GM23338 (cell line): ENCODE results near the gene ENOX1.

Experiments used
- EZH2 ChIP-seq: fragments of 200-600 bp; sonication (generic); IDR thresholded peaks from one replicate; pipeline ENCODE4 v1.8.0; 2017; ENCODE audit warnings: antibody characterized with exemption, mild to moderate bottlenecking, low read depth; ENCODE audit not compliant: unreplicated experiment
- TF ChIP-seq, protein P1 (sequence below), 2 experiments: fragments of 200-600 bp in 1 of 2; sonication (generic) in 1 of 2; conservative IDR thresholded peaks; 2 replicates each; pipeline versions ENCODE4 v1.5.1 to v1.6.1; 2016 to 2017; ENCODE audit warnings: antibody characterized with exemption in 2 of 2, low read depth in 2 of 2, mild to moderate bottlenecking in 2 of 2, moderate library complexity in 1 of 2

DNA sequence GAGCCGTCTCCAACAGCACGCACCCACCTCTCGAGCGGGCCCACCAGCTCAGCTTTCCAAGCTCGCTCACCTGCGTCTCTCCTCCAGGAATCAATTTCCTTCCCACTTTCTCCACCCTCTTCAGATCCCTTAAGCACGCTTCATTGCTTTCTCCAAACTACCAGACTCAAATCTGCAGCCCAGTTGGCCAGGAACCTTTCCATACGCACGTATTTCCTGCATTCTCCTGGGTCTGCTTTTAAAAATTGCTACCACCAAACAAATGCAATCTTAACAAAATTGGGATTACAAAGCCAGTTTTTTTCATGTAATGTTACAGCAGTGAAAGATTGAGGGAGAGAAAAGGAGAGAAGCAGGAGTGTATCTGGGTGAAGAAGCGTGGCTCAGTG, 1.5 kb downstream of the ENOX1 start:
- TF ChIP-seq, protein P1, sequence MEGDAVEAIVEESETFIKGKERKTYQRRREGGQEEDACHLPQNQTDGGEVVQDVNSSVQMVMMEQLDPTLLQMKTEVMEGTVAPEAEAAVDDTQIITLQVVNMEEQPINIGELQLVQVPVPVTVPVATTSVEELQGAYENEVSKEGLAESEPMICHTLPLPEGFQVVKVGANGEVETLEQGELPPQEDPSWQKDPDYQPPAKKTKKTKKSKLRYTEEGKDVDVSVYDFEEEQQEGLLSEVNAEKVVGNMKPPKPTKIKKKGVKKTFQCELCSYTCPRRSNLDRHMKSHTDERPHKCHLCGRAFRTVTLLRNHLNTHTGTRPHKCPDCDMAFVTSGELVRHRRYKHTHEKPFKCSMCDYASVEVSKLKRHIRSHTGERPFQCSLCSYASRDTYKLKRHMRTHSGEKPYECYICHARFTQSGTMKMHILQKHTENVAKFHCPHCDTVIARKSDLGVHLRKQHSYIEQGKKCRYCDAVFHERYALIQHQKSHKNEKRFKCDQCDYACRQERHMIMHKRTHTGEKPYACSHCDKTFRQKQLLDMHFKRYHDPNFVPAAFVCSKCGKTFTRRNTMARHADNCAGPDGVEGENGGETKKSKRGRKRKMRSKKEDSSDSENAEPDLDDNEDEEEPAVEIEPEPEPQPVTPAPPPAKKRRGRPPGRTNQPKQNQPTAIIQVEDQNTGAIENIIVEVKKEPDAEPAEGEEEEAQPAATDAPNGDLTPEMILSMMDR (conservative IDR thresholded peaks at IDR 0.05; ENCODE audit: low read depth in 2 of 2) = no peak
- TF ChIP-seq EZH2 = peak; percentile 61
